HG03457 (cell line): ENCODE measurements around the gene SLC25A4.
"Not testable (repeated sequence)": the region's sequence is repeated elsewhere in the genome, so short reads cannot be mapped to it uniquely, and the experiment has no call there.

Experiments
- ATAC-seq: cut with Tn5 transposase; IDR thresholded peaks from one replicate; pipeline ENCODE4 v1.9.1; 2021; ENCODE audit warnings: moderate number of reproducible peaks; ENCODE audit not compliant: unreplicated experiment

The SLC25A4 gene

GRCh38 chr4:185142912-185143600 is at the start of gene SLC25A4:
TSS of gene SLC25A4 (plus strand) at chr4:185143266. CDS start at chr4:185143373, 107 bp downstream.
- peak; percentile 96 for ATAC-seq

- ATAC-seq = no peak
Observed at GRCh38 chr4:185093603-185094002, 49.5 kb upstream of the SLC25A4 start.

GRCh38 chr4:185096032-185096653 is 46.9 kb upstream of the SLC25A4 start:
- ATAC-seq = no peak

GRCh38 chr4:185098474-185098873 is 44.6 kb upstream of the SLC25A4 start:
- ATAC-seq = no peak

- no peak for ATAC-seq
Observed at GRCh38 chr4:185099024-185099682, 43.9 kb upstream of the SLC25A4 start.

GRCh38 chr4:185099940-185100339 is 43.1 kb upstream of the SLC25A4 start:
- ATAC-seq = no peak

GRCh38 chr4:185100423-185100822 is 42.6 kb upstream of the SLC25A4 start:
- ATAC-seq = no peak

GRCh38 chr4:185101354-185101890 is 41.6 kb upstream of the SLC25A4 start:
- no peak for ATAC-seq

- ATAC-seq = no peak
Observed at GRCh38 chr4:185104733-185105132, 38.3 kb upstream of the SLC25A4 start.

- ATAC-seq = no peak
Observed at GRCh38 chr4:185106353-185106752, 36.7 kb upstream of the SLC25A4 start.

- not testable (repeated sequence) for ATAC-seq
Observed at GRCh38 chr4:185107574-185107973, 35.5 kb upstream of the SLC25A4 start.

- no peak for ATAC-seq
Observed at GRCh38 chr4:185108185-185108584, 34.9 kb upstream of the SLC25A4 start.

- ATAC-seq = no peak
Observed at GRCh38 chr4:185108669-185109068, 34.4 kb upstream of the SLC25A4 start.

GRCh38 chr4:185109736-185110135 is 33.3 kb upstream of the SLC25A4 start:
- ATAC-seq = no peak

GRCh38 chr4:185110375-185110823 is 32.7 kb upstream of the SLC25A4 start:
- no peak for ATAC-seq

- no peak for ATAC-seq
Observed at GRCh38 chr4:185112104-185112503, 31.0 kb upstream of the SLC25A4 start.

- no peak for ATAC-seq
Observed at GRCh38 chr4:185113340-185113739, 29.7 kb upstream of the SLC25A4 start.

GRCh38 chr4:185115827-185116232 is 27.2 kb upstream of the SLC25A4 start:
- ATAC-seq = no peak

- no peak for ATAC-seq
Observed at GRCh38 chr4:185117300-185117934, 25.6 kb upstream of the SLC25A4 start.

GRCh38 chr4:185118876-185119275 is 24.2 kb upstream of the SLC25A4 start:
- no peak for ATAC-seq

- not testable (repeated sequence) for ATAC-seq
Observed at GRCh38 chr4:185119467-185119866, 23.6 kb upstream of the SLC25A4 start.
